ENCODE measurements around the gene BMP15. TPM values are rescaled to one million over a fixed set of nuclear protein-coding genes. Genes with fewer than 3 reads are reported as not detected.

Gene BMP15
- total RNA-seq (2021) (not detected in 2 replicates), Bru-seq, nascent RNA (not detected), BruChase-seq, experiment 1, labeled RNA remaining after a 2-hour chase (not detected), BruChase-seq, experiment 2, labeled RNA remaining after a 6-hour chase (not detected)
- long read RNA-seq: 0 reads

DNA sequence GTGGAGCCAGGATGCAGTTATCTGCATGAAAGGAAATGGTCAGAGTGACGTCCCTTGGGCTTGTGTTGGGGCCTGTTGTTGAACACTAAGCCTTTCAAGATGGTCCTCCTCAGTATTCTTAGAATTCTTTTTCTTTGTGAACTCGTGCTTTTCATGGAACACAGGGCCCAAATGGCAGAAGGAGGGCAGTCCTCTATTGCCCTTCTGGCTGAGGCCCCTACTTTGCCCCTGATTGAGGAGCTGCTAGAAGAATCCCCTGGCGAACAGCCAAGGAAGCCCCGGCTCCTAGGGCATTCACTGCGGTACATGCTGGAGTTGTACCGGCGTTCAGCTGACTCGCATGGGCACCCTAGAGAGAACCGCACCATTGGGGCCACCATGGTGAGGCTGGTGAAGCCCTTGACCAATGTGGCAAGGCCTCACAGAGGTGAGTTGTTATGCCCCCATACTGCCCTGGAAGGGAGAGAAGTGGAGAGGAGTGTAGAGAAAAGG is at the start of gene BMP15:
TSS of gene BMP15 (plus strand) at position 51 of the 492 bp plus-strand sequence. CDS start at position 100, 49 bp downstream.
- intact Hi-C loops (cut with micrococcal nuclease; ENCODE audit: unreplicated experiment): no loop called here
- no TSS peak for BruUV-seq (replicated peaks)
- Histone ChIP-seq H2AFZ (no peak within 1 kb of the TSS), H3K9me3 (ENCODE audit: insufficient read depth, low read depth) (no peaks in the 10 kb centered on the region), H3K27ac (no peak within 1 kb of the TSS), H3K4me3 (no peak within 1 kb of the TSS), H3K9me2 (ENCODE audit: insufficient read depth) (no peaks in the 10 kb centered on the region), H3K4me2 (no peak within 1 kb of the TSS), H3K27me3 (ENCODE audit: insufficient read depth, low read depth) (no peaks in the 10 kb centered on the region), H3K4me1 (replicated peaks; ENCODE audit: insufficient read depth) (no peaks in the 10 kb centered on the region), H4K20me1 (ENCODE audit: insufficient read depth) (no peaks in the 10 kb centered on the region), H3K36me3 (ENCODE audit: low read depth) (no peaks in the 10 kb centered on the region), H3F3A (ENCODE audit: insufficient read depth, low read depth) (no peaks in the 10 kb centered on the region), H3K79me2 (ENCODE audit: low read depth) (no peaks in the 10 kb centered on the region)
- ChIA-PET CTCF (no interaction called here), POLR2A (ENCODE audit: unreplicated experiment) (no interaction called here)
- DNase-seq: no peak
- TF ChIP-seq, protein P1, sequence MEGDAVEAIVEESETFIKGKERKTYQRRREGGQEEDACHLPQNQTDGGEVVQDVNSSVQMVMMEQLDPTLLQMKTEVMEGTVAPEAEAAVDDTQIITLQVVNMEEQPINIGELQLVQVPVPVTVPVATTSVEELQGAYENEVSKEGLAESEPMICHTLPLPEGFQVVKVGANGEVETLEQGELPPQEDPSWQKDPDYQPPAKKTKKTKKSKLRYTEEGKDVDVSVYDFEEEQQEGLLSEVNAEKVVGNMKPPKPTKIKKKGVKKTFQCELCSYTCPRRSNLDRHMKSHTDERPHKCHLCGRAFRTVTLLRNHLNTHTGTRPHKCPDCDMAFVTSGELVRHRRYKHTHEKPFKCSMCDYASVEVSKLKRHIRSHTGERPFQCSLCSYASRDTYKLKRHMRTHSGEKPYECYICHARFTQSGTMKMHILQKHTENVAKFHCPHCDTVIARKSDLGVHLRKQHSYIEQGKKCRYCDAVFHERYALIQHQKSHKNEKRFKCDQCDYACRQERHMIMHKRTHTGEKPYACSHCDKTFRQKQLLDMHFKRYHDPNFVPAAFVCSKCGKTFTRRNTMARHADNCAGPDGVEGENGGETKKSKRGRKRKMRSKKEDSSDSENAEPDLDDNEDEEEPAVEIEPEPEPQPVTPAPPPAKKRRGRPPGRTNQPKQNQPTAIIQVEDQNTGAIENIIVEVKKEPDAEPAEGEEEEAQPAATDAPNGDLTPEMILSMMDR (conservative IDR thresholded peaks at IDR 0.05): no peak
- TF ChIP-seq EZH2 (IDR thresholded peaks at IDR 0.05; ENCODE audit: low read depth): no peak

DNA sequence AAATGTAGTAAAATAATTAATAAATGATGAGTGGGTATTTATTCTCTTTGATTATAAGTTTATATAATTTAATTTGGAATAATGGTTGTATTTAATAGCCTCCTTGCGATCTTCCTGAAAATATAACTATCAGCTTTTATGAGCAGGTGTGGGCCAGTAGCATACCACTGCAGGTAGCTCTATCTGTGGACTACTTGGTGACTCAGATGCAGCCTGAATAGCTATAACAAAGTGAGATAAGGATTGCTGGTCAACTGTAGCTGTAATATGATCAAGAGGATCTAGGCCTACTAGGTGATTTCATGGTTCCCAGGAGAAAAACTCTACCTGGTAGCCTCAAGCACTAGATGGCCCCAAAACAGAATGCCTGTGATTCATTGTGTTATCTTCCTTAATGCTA is 47.1 kb upstream of the BMP15 start:
- intact Hi-C loops (cut with micrococcal nuclease; ENCODE audit: unreplicated experiment): no loop called here
- Histone ChIP-seq H4K20me1 (ENCODE audit: insufficient read depth) (no peaks in the 10 kb centered on the region), H3K27ac (no peak overlapping the region), H3K4me2 (no peak overlapping the region), H3F3A (ENCODE audit: insufficient read depth, low read depth) (no peaks in the 10 kb centered on the region), H3K9me2 (ENCODE audit: insufficient read depth) (no peaks in the 10 kb centered on the region), H2AFZ (no peak overlapping the region), H3K36me3 (ENCODE audit: low read depth) (no peaks in the 10 kb centered on the region), H3K4me1 (replicated peaks; ENCODE audit: insufficient read depth) (no peaks in the 10 kb centered on the region), H3K79me2 (ENCODE audit: low read depth) (no peaks in the 10 kb centered on the region), H3K27me3 (ENCODE audit: insufficient read depth, low read depth) (no peaks in the 10 kb centered on the region), H3K9me3 (ENCODE audit: insufficient read depth, low read depth) (no peaks in the 10 kb centered on the region), H3K4me3 (no peak overlapping the region)
- no peak for TF ChIP-seq EZH2 (IDR thresholded peaks at IDR 0.05; ENCODE audit: low read depth)
- TF ChIP-seq, protein P1 (conservative IDR thresholded peaks at IDR 0.05): no peak
- peak in 1 of 2 experiments; percentile 35 for DNase-seq
- CTCF ChIA-PET: no interaction called here
- POLR2A ChIA-PET (ENCODE audit: unreplicated experiment): no interaction called here
- BruUV-seq (replicated peaks): no TSS peak

DNA sequence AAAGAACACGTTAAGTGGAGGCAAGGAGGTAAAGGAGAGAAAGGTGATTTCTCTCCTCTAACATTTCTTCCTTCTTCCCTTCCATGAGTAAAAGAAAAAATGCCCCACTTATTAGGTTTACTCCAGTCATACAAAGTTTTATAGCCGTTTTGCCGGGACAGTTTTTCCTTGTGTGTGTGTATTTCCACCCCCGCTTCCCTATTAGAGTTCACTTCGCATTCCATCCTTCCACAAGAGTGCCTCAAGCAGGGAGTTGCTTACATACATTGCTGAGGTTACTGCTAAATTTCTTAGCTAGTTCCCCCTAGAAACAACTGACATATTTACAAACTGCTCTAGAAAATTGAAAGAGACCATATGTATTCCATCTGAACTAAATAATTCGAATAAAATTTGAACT is 45.2 kb upstream of the BMP15 start:
- DNase-seq: no peak
- H3K4me1 ChIP-seq (replicated peaks; ENCODE audit: insufficient read depth): no peaks in the 10 kb centered on the region
- H3K79me2 ChIP-seq (ENCODE audit: low read depth): no peaks in the 10 kb centered on the region
- H3K27me3 ChIP-seq (ENCODE audit: insufficient read depth, low read depth): no peaks in the 10 kb centered on the region
- ChIA-PET POLR2A (ENCODE audit: unreplicated experiment) (no interaction called here), CTCF (no interaction called here)
- no peak overlapping the region for H3K4me3 ChIP-seq
- no peaks in the 10 kb centered on the region for H3K9me3 ChIP-seq (ENCODE audit: insufficient read depth, low read depth)
- H3F3A ChIP-seq (ENCODE audit: insufficient read depth, low read depth): no peaks in the 10 kb centered on the region
- no peaks in the 10 kb centered on the region for H3K36me3 ChIP-seq (ENCODE audit: low read depth)
- H3K27ac ChIP-seq: no peak overlapping the region
- H4K20me1 ChIP-seq (ENCODE audit: insufficient read depth): no peaks in the 10 kb centered on the region
- H2AFZ ChIP-seq: no peak overlapping the region
- TF ChIP-seq, protein P1 (conservative IDR thresholded peaks at IDR 0.05): no peak
- TF ChIP-seq EZH2 (IDR thresholded peaks at IDR 0.05; ENCODE audit: low read depth): no peak
- intact Hi-C loops (cut with micrococcal nuclease; ENCODE audit: unreplicated experiment): no loop called here
- no peaks in the 10 kb centered on the region for H3K9me2 ChIP-seq (ENCODE audit: insufficient read depth)
- no peak overlapping the region for H3K4me2 ChIP-seq
- no TSS peak for BruUV-seq (replicated peaks)
